ENCODE results near the gene TAS2R16. TPM values are rescaled to one million over a fixed set of nuclear protein-coding genes. Genes with fewer than 3 reads are reported as not detected.
"Not testable (repeated sequence)": the region's sequence is repeated elsewhere in the genome, so short reads cannot be mapped to it uniquely, and the experiment has no call there.

Gene TAS2R16
- total RNA-seq, 1 donor from 2014 or later, result not detected

DNA sequence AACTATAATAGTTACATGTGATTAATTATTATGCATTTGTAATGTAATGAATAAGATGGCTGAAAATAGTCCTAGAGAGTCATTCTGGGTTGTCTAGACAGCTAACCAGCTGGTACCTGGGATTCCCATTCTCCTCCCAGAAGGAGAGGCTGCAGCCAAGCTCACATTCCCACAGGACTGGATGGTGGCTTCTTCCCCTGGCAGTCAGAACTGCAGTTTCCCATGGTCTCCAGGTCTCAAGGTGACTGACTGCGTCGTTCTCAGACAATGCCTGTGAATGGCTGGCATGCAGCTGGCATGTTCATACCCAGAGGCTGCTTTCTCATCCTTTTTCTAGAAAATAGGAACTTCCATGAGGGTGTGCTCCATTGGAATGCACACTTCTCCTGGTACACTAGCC, 21.3 kb downstream of the TAS2R16 start:
- intact Hi-C loops (cut with micrococcal nuclease), result no loop called here

DNA sequence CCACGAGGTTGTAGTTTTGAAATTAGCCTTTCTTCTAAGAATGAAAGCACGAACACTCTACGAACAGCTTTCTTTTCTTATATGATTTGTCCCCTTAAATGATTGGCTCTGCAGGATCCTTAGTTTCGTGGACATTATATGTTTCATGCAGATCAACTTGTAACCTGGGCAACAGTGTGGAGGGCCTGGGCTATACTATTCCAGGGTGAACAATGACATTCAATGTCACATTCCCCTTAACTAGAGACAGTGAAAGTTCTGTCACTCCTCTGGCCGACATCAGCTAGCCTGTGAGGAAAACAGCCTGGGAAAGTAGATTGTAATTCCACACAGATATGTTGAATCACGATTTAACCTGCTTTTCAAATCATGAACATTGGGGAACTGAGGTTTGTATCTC, 23.4 kb downstream of the TAS2R16 start:
- intact Hi-C loops (cut with micrococcal nuclease), result no loop called here

DNA sequence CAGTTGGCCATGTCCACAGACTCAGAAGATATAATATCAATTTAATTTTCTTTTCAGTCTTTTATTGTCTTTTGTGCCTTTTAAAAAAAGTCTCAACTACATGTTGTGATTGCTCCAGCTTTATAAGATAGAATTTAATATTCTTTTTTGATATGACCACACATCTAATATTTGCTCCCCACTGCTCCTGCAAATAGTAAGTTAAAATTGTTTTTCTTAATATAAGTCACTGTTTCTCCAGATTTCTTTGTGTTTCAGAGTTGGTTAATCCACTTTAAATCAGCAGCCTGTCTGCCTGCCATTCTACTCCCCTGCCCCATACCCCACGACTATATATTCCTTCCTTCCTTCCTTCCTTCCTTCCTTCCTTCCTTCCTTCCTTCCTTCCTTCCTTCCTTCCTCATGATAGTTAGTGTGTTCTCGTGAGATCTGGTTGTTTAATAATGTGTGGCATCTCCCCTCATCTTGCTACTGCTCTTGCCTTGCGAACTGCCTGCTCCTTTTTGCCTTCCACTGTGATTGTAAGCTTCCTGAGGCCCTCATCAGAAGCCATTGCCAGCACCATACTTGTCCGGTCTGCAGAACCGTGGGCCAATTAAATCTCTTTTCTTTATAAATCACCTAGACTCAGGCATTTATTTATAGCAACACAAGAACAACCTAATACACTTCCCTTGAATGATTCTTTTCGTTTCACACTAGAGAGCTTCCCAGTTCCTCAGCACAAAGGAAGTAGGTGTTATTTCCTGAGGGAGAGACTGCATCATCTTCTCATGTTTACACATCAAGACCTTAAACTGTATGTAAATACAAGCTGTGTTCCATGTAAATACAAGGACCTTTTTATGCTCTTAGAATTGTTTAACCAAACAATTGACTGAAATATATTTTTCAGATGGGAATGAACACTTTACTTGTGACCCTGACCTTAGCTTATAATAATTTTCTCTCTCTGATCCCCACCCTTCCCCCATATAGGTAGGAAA, 24.5 kb downstream of the TAS2R16 start:
- intact Hi-C loops (cut with micrococcal nuclease), result no loop called here

DNA sequence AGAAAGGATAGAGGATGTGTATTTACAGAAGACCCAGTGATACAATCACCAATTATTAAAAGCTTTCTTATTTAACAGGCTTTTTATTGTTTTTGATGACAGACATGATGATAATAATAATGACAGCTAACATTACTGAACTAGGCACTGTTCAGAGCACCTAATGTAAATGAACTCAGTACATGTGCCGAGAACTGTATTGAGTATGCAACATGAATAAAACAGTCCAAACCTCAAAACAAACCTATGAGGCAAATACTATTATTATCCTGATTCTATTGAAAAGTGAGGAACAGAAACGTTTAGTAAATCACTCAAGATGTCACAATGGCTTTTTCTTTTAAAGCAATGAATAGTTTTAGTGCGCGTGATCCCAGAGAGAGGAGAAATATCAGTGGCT, 27.1 kb downstream of the TAS2R16 start:
- intact Hi-C loops (cut with micrococcal nuclease), result no loop called here

DNA sequence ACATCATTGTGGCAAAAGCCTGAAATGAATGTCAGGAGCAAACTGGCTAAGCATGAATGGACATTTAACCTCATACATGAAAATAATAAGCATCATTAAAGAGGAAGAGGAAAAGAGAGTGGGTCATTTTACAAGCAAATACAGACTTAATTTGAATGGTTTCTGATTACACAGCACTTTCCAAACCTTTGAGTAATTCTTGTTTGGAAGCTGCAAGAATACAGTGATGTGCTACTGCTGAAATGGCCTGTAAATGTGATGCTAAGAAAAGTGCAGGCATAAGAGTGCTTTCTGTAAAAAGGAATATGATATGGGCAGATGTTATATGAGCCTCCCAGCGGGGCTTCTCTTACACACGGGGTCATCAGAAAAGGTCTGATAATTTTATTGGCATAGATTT, 30.2 kb downstream of the TAS2R16 start:
- intact Hi-C loops (cut with micrococcal nuclease), result no loop called here

DNA sequence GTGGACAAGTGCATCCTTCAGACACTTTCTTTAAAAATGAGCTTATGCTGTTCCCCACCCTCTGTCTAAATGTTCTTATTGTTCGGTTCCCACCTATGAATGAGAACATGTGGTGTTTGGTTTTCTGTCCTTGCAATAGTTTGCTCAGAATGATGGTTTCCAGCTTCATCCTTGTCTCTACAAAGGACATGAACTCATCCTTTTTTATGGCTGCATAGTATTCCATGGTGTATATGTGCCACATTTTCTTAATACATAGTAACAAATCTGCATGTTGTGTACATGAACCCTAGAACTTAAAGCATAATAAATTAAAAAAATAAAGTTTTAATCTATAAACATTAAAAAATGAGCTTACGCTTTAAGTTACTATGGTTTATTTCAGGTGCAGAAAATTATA, 41.8 kb downstream of the TAS2R16 start:
- intact Hi-C loops (cut with micrococcal nuclease), result not testable (repeated sequence)

DNA sequence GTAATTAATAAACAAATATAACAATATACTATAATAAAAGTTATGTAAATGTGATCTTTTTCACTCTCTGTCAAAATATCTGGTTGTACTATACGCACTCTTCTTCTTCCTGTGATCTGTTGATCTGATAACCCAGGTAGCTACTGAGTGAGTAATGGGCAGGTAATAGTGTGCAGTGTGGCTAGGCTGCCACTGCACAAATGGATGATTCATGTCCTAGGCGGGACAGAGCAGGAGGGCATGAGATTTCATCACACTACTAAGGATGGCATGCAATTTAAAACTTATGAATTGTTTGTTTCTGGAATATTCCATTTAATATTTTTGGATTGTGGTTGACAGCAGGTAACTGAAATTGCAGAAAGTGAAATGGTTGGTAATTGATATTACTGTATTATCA, 44.5 kb downstream of the TAS2R16 start:
- intact Hi-C loops (cut with micrococcal nuclease), result no loop called here

DNA sequence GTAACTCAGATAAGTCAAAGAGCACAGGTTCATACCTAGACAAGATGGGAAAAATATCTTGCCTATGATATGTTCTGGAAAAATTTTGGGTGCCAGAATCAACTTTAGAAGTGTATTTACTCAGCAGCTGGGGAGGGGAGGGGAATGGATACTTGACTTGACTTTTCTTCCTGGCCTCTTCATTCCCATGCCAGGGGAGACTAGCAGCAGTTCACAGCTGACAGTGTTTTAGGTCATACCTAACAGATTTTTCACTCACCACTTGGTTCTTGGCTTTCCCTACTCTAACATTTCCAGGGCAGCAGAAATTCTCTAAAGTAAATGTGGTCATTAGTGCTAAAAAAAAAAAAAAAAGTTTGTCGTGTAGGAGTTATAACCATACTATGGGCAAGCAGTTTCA, 46.3 kb downstream of the TAS2R16 start:
- intact Hi-C loops (cut with micrococcal nuclease), result no loop called here

Other genes starting within 250 kb of the TAS2R16 start
- not detected in 2 replicates for gene CADPS2, start 109.2 kb downstream of the TAS2R16 start, total RNA-seq
- gene SLC13A1, start 204.3 kb upstream of the TAS2R16 start, total RNA-seq, result not detected in 2 replicates